Measurements from ENCODE around the gene CCDC149. TPM values are rescaled to one million over a fixed set of nuclear protein-coding genes. Genes with fewer than 3 reads are reported as not detected.

Gene CCDC149
- total RNA-seq, 1 donor, result 8.6 TPM

DNA sequence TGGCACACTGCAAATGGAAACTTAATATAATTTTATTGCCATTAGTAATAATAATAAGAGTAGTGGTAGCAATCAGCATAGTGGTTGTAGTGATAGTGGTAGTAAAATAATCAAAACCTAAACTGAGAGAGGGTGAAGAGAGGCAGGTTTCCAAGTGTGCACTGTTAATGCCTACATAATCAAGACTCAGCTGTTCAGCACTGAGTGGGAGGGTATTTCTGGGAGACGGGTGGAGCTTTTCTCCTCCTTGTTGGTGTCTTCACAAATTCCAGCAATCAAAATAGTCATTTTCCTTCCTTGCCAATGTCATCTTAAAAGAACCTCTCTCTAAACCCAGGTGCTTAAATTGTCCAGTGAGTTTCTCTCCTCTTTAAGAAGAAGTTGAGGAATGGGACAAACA lies 18.6 kb downstream of the CCDC149 start:
- H3K4me3 ChIP-seq (ENCODE audit: low read depth, low read length), result no peak overlapping the region
- TF ChIP-seq, protein P1, sequence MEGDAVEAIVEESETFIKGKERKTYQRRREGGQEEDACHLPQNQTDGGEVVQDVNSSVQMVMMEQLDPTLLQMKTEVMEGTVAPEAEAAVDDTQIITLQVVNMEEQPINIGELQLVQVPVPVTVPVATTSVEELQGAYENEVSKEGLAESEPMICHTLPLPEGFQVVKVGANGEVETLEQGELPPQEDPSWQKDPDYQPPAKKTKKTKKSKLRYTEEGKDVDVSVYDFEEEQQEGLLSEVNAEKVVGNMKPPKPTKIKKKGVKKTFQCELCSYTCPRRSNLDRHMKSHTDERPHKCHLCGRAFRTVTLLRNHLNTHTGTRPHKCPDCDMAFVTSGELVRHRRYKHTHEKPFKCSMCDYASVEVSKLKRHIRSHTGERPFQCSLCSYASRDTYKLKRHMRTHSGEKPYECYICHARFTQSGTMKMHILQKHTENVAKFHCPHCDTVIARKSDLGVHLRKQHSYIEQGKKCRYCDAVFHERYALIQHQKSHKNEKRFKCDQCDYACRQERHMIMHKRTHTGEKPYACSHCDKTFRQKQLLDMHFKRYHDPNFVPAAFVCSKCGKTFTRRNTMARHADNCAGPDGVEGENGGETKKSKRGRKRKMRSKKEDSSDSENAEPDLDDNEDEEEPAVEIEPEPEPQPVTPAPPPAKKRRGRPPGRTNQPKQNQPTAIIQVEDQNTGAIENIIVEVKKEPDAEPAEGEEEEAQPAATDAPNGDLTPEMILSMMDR (IDR thresholded peaks at IDR 0.05; ENCODE audit: insufficient read depth, low read depth, low read length), result no peak
- no peak for DNase-seq (ENCODE audit: low read depth)

GRCh38 chr4:24892778-24893177 lies 20.1 kb downstream of the CCDC149 start:
- no peak for DNase-seq (ENCODE audit: low read depth)
- TF ChIP-seq, protein P1 (IDR thresholded peaks at IDR 0.05; ENCODE audit: insufficient read depth, low read depth, low read length), result no peak
- no peak overlapping the region for H3K4me3 ChIP-seq (ENCODE audit: low read depth, low read length)

DNA sequence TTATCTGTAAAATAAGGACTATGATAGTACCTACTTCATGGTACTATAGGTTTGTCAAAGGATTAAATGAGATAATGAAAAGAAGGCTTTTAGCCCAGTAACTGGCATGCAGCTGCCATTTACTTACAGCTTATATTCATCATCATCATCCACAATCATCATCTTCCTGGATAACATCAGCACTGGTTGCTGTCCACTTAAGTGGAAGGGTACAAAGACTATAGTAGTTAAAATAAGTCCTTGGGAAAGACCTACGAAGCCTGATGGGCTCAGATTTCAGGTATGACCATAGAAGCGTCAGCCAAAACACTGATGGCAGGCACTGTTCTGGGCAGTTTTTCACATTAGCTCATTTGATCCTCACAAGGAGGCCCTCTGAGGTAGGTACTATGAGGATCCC lies 20.6 kb downstream of the CCDC149 start:
- no peak for DNase-seq (ENCODE audit: low read depth)
- TF ChIP-seq, protein P1 (IDR thresholded peaks at IDR 0.05; ENCODE audit: insufficient read depth, low read depth, low read length), result no peak

GRCh38 chr4:24890561-24891126 lies 22.2 kb downstream of the CCDC149 start:
- no peak overlapping the region for H3K4me3 ChIP-seq (ENCODE audit: low read depth, low read length)
- no peak for DNase-seq (ENCODE audit: low read depth)
- TF ChIP-seq, protein P1 (IDR thresholded peaks at IDR 0.05; ENCODE audit: insufficient read depth, low read depth, low read length), result no peak

More for the DNA sequence above, 20.6 kb downstream of the CCDC149 start:
- no peak overlapping the region for H3K4me3 ChIP-seq (ENCODE audit: low read depth, low read length)

GRCh38 chr4:24889991-24890390 lies 22.9 kb downstream of the CCDC149 start:
- DNase-seq (ENCODE audit: low read depth), result no peak
- no peak overlapping the region for H3K4me3 ChIP-seq (ENCODE audit: low read depth, low read length)
- TF ChIP-seq, protein P1 (IDR thresholded peaks at IDR 0.05; ENCODE audit: insufficient read depth, low read depth, low read length), result no peak

GRCh38 chr4:24888475-24889344 lies 24.1 kb downstream of the CCDC149 start:
- no peak for DNase-seq (ENCODE audit: low read depth)
- H3K4me3 ChIP-seq (ENCODE audit: low read depth, low read length), result no peak overlapping the region
- TF ChIP-seq, protein P1 (IDR thresholded peaks at IDR 0.05; ENCODE audit: insufficient read depth, low read depth, low read length), result no peak

All from fibroblast of villous mesenchyme (primary cell).